Measurements from ENCODE around the gene B9D2.

The B9D2 gene

DNA sequence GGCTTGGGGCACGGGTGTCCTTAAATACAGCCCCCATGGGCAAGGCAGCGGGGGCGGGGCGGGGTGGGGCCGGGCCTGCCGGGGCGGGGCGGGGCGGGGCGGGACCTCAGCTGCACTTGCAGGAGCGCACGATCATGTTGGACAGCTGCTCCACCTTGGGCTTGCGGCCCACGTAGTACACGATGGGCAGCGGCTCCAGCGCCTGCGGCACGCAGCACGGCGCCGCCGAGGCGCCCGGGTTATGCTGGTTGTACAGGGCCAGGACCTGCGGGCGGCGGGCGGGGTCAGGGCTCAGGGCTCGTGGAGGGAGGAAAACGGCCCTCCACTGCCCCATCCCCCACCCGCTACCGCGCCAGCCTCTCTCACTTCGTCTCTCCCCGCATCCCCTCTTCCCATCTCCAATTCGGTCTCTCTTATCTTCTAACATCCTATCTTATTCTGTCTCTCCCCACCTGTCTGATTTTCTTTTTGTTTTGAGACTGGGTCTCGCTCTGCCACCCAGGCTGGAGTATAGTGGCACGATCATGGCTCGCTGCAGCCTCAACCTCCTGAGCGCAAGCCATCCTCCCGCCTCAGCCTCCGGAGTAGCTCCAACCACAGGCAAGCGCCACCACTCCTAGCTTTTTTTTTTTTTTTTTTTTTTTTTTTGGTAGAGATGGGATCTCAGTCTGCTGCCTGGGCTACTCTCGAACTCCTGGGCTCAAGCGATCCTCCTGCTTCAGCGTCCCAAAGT, 32.8 kb downstream of the B9D2 start:
- H3K4me1 ChIP-seq (ENCODE audit: control extremely low read depth in 1 of 4, control insufficient read depth in 4 of 4, insufficient read depth in 4 of 4, low read length in 3 of 4) = peaks cover 24 to 69% (median 61%) of the 10 kb centered on the region in 4 experiments
- H3K27me3 ChIP-seq (replicated peaks in 2 of 5; ENCODE audit: control insufficient read depth in 4 of 5, insufficient read depth in 5 of 5, low read length in 4 of 5) = no peaks in the 10 kb centered on the region
- H3K9me3 ChIP-seq (ENCODE audit: control extremely low read depth in 1 of 5, control insufficient read depth in 4 of 5, insufficient read depth in 2 of 5, low read depth in 1 of 5, low read length in 4 of 5) = no peaks in the 10 kb centered on the region
- 96% methylated on average over 42 of the region's 47 CpGs for WGBS (ENCODE audit: insufficient coverage)
- peaks cover 11 to 60% (median 35%) of the 10 kb centered on the region in 4 experiments for H3K36me3 ChIP-seq (ENCODE audit: control insufficient read depth in 4 of 4, insufficient read depth in 4 of 4, low read length in 3 of 4)
- no peak overlapping the region for H3K4me3 ChIP-seq (ENCODE audit: control insufficient read depth in 1 of 7, extremely low read depth in 1 of 7, insufficient read depth in 4 of 7, low read depth in 2 of 7, low read length in 6 of 7)
- ChIA-PET POLR2A (interaction anchor here (1.0 kb wide), 1 partner anchor 9 kb away, joined by 4 read pairs; no protein-coding TSS in a partner anchor), CTCF (interaction anchor here (2.1 kb wide), 1 partner anchor 20 kb away, joined by 7 read pairs; no protein-coding TSS in a partner anchor)
- H3K27ac ChIP-seq (ENCODE audit: insufficient read depth in 1 of 2, low read depth in 1 of 2, low read length in 2 of 2, poor library complexity in 1 of 2, severe bottlenecking in 2 of 2) = no peak overlapping the region
- DNase-seq = no peak

- peaks cover 24 to 71% (median 65%) of the 10 kb centered on the region in 4 experiments for H3K4me1 ChIP-seq (ENCODE audit: control extremely low read depth in 1 of 4, control insufficient read depth in 4 of 4, insufficient read depth in 4 of 4, low read length in 3 of 4)
- POLR2A ChIA-PET = no interaction called here
- H3K27ac ChIP-seq (ENCODE audit: insufficient read depth in 1 of 2, low read depth in 1 of 2, low read length in 2 of 2, poor library complexity in 1 of 2, severe bottlenecking in 2 of 2) = peak overlapping the region in 1 of 2 experiments; percentile 34
Measured at GRCh38 chr19:41330481-41330880, 33.5 kb downstream of the B9D2 start.

DNA sequence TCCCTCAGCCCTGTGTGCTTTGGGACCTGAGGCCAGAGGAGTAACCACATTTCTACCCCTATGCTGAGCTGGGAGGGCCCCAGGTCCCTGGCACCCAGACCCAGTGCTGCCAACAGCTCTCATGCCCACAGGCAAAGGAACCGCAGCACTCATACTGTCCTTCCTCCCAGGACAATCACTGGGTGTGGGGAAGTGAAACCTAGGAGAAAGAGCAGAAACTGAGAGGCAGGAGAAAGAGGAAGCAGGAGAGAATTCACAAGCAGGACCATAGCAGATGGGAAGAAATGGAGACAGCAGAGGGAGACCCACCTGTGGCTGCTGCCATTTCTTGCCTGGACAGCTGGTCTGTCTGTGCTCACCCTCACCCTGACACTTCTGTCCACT, 35.1 kb downstream of the B9D2 start:
- Histone ChIP-seq H3K27me3 (replicated peaks in 2 of 5; ENCODE audit: control insufficient read depth in 4 of 5, insufficient read depth in 5 of 5, low read length in 4 of 5) (no peaks in the 10 kb centered on the region), H3K4me1 (ENCODE audit: control extremely low read depth in 1 of 4, control insufficient read depth in 4 of 4, insufficient read depth in 4 of 4, low read length in 3 of 4) (peaks cover 28 to 72% (median 67%) of the 10 kb centered on the region in 4 experiments), H3K4me3 (ENCODE audit: control insufficient read depth in 1 of 7, extremely low read depth in 1 of 7, insufficient read depth in 4 of 7, low read depth in 2 of 7, low read length in 6 of 7) (peak overlapping the region in 3 of 7 experiments; percentile 48 to 60 (median 52)), H3K9me3 (ENCODE audit: control extremely low read depth in 1 of 5, control insufficient read depth in 4 of 5, insufficient read depth in 2 of 5, low read depth in 1 of 5, low read length in 4 of 5) (no peaks in the 10 kb centered on the region), H3K27ac (ENCODE audit: insufficient read depth in 1 of 2, low read depth in 1 of 2, low read length in 2 of 2, poor library complexity in 1 of 2, severe bottlenecking in 2 of 2) (peak overlapping the region in 1 of 2 experiments; percentile 13), H3K36me3 (ENCODE audit: control insufficient read depth in 4 of 4, insufficient read depth in 4 of 4, low read length in 3 of 4) (peaks cover 11 to 56% (median 34%) of the 10 kb centered on the region in 4 experiments)
- no CpG with 5 or more reads among the region's 1 CpG for WGBS (ENCODE audit: insufficient coverage)
- CTCF ChIA-PET = interaction anchor here (0.7 to 3.8 kb wide), 5 partner anchors 17 to 45 kb away, joined by 3 to 27 read pairs (median 4); no protein-coding TSS in a partner anchor
- POLR2A ChIA-PET = interaction anchor here (1.0 to 11.8 kb wide), 4 partner anchors 19 to 202 kb away, joined by 5 to 165 read pairs (median 12); partner anchors contain the start of genes CCDC97 and TGFB1
- no peak for DNase-seq

More at GRCh38 chr19:41330481-41330880, 33.5 kb downstream of the B9D2 start:
- Histone ChIP-seq H3K9me3 (ENCODE audit: control extremely low read depth in 1 of 5, control insufficient read depth in 4 of 5, insufficient read depth in 2 of 5, low read depth in 1 of 5, low read length in 4 of 5) (no peaks in the 10 kb centered on the region), H3K4me3 (ENCODE audit: control insufficient read depth in 1 of 7, extremely low read depth in 1 of 7, insufficient read depth in 4 of 7, low read depth in 2 of 7, low read length in 6 of 7) (no peak overlapping the region), H3K36me3 (ENCODE audit: control insufficient read depth in 4 of 4, insufficient read depth in 4 of 4, low read length in 3 of 4) (peaks cover 11 to 58% (median 35%) of the 10 kb centered on the region in 4 experiments), H3K27me3 (replicated peaks in 2 of 5; ENCODE audit: control insufficient read depth in 4 of 5, insufficient read depth in 5 of 5, low read length in 4 of 5) (no peaks in the 10 kb centered on the region)
- WGBS (ENCODE audit: insufficient coverage) = 100% methylated on average over 1 of the region's 4 CpGs
- DNase-seq = no peak
- CTCF ChIA-PET = no interaction called here

GRCh38 chr19:41328157-41328841, 35.6 kb downstream of the B9D2 start:
- Histone ChIP-seq H3K27me3 (replicated peaks in 2 of 5; ENCODE audit: control insufficient read depth in 4 of 5, insufficient read depth in 5 of 5, low read length in 4 of 5) (no peaks in the 10 kb centered on the region), H3K4me3 (ENCODE audit: control insufficient read depth in 1 of 7, extremely low read depth in 1 of 7, insufficient read depth in 4 of 7, low read depth in 2 of 7, low read length in 6 of 7) (peak overlapping the region in 5 of 7 experiments; percentile 13 to 62 (median 52)), H3K4me1 (ENCODE audit: control extremely low read depth in 1 of 4, control insufficient read depth in 4 of 4, insufficient read depth in 4 of 4, low read length in 3 of 4) (peaks cover 28 to 74% (median 73%) of the 10 kb centered on the region in 4 experiments), H3K27ac (ENCODE audit: insufficient read depth in 1 of 2, low read depth in 1 of 2, low read length in 2 of 2, poor library complexity in 1 of 2, severe bottlenecking in 2 of 2) (peak overlapping the region; percentile 13 to 27), H3K9me3 (ENCODE audit: control extremely low read depth in 1 of 5, control insufficient read depth in 4 of 5, insufficient read depth in 2 of 5, low read depth in 1 of 5, low read length in 4 of 5) (no peaks in the 10 kb centered on the region), H3K36me3 (ENCODE audit: control insufficient read depth in 4 of 4, insufficient read depth in 4 of 4, low read length in 3 of 4) (peaks cover 11 to 52% (median 31%) of the 10 kb centered on the region in 4 experiments)
- peak in 2 of 3 donors; percentile 70 to 80 for DNase-seq
- POLR2A ChIA-PET = interaction anchor here (1.0 to 11.8 kb wide), 6 partner anchors 14 to 203 kb away, joined by 4 to 165 read pairs (median 6); partner anchors contain the start of genes CCDC97 and TGFB1
- CTCF ChIA-PET = interaction anchor here (0.7 to 3.8 kb wide), 8 partner anchors 13 to 65 kb away, joined by 3 to 27 read pairs (median 4); no protein-coding TSS in a partner anchor
- WGBS (ENCODE audit: insufficient coverage) = 20% methylated on average over 18 of the region's 22 CpGs

- Histone ChIP-seq H3K4me3 (ENCODE audit: control insufficient read depth in 1 of 7, extremely low read depth in 1 of 7, insufficient read depth in 4 of 7, low read depth in 2 of 7, low read length in 6 of 7) (peak overlapping the region in 4 of 7 experiments; percentile 48 to 62 (median 56)), H3K9me3 (ENCODE audit: control extremely low read depth in 1 of 5, control insufficient read depth in 4 of 5, insufficient read depth in 2 of 5, low read depth in 1 of 5, low read length in 4 of 5) (no peaks in the 10 kb centered on the region), H3K36me3 (ENCODE audit: control insufficient read depth in 4 of 4, insufficient read depth in 4 of 4, low read length in 3 of 4) (peaks cover 11 to 52% (median 28%) of the 10 kb centered on the region in 4 experiments), H3K27me3 (replicated peaks in 2 of 5; ENCODE audit: control insufficient read depth in 4 of 5, insufficient read depth in 5 of 5, low read length in 4 of 5) (no peaks in the 10 kb centered on the region), H3K4me1 (ENCODE audit: control extremely low read depth in 1 of 4, control insufficient read depth in 4 of 4, insufficient read depth in 4 of 4, low read length in 3 of 4) (peaks cover 28 to 80% (median 79%) of the 10 kb centered on the region in 4 experiments), H3K27ac (ENCODE audit: insufficient read depth in 1 of 2, low read depth in 1 of 2, low read length in 2 of 2, poor library complexity in 1 of 2, severe bottlenecking in 2 of 2) (peak overlapping the region in 1 of 2 experiments; percentile 27)
- 2% methylated on average over 28 of the region's 33 CpGs for WGBS (ENCODE audit: insufficient coverage)
- POLR2A ChIA-PET = interaction anchor here (0.6 to 11.8 kb wide), 7 partner anchors 14 to 203 kb away, joined by 4 to 165 read pairs (median 4); partner anchors contain the start of genes B9D2, CCDC97 and TGFB1
- CTCF ChIA-PET = interaction anchor here (1.0 to 3.8 kb wide), 10 partner anchors 14 to 65 kb away, joined by 3 to 27 read pairs (median 4); no protein-coding TSS in a partner anchor
- peak; percentile 84 to 95 (median 91) for DNase-seq
Measured at GRCh38 chr19:41327576-41328156, 36.3 kb downstream of the B9D2 start.

DNA sequence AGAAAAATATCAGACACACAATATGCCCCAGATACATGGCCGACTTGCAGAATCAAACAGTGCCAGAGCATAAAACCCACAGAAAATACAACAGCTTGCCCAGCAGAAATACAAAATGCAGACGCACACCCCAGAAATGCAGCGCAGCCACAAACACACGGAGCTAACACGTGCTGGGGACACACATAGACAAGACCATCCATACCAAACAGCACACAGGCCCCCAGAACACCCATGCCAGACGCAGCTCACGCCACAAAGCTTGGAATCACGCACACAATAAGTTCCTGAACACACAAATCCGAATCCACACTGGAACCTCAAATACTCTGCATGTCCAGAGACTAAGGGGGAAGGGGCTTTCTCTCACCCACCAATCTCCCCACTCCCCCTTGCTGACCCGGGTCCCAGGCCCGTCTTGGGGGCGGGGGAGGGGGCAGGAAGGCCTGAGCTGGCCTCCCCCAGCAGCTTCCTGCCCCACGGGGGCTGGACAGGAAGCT, 36.8 kb downstream of the B9D2 start:
- Histone ChIP-seq H3K4me1 (ENCODE audit: control extremely low read depth in 1 of 4, control insufficient read depth in 4 of 4, insufficient read depth in 4 of 4, low read length in 3 of 4) (peaks cover 28 to 85% (median 84%) of the 10 kb centered on the region in 4 experiments), H3K4me3 (ENCODE audit: control insufficient read depth in 1 of 7, extremely low read depth in 1 of 7, insufficient read depth in 4 of 7, low read depth in 2 of 7, low read length in 6 of 7) (peak overlapping the region in 4 of 7 experiments; percentile 48 to 62 (median 53)), H3K9me3 (ENCODE audit: control extremely low read depth in 1 of 5, control insufficient read depth in 4 of 5, insufficient read depth in 2 of 5, low read depth in 1 of 5, low read length in 4 of 5) (no peaks in the 10 kb centered on the region), H3K27me3 (replicated peaks in 2 of 5; ENCODE audit: control insufficient read depth in 4 of 5, insufficient read depth in 5 of 5, low read length in 4 of 5) (no peaks in the 10 kb centered on the region), H3K27ac (ENCODE audit: insufficient read depth in 1 of 2, low read depth in 1 of 2, low read length in 2 of 2, poor library complexity in 1 of 2, severe bottlenecking in 2 of 2) (peak overlapping the region in 1 of 2 experiments; percentile 27), H3K36me3 (ENCODE audit: control insufficient read depth in 4 of 4, insufficient read depth in 4 of 4, low read length in 3 of 4) (peaks cover 7 to 52% (median 25%) of the 10 kb centered on the region in 4 experiments)
- POLR2A ChIA-PET = interaction anchor here (0.6 to 11.8 kb wide), 7 partner anchors 15 to 204 kb away, joined by 4 to 165 read pairs (median 4); partner anchors contain the start of genes B9D2, CCDC97 and TGFB1
- 0% methylated on average over 3 of the region's 13 CpGs for WGBS (ENCODE audit: insufficient coverage)
- CTCF ChIA-PET = interaction anchor here (1.0 to 3.8 kb wide), 9 partner anchors 15 to 64 kb away, joined by 3 to 27 read pairs (median 4); no protein-coding TSS in a partner anchor
- peak in 2 of 3 donors; percentile 73 to 84 for DNase-seq

All from common myeloid progenitor, CD34-positive (primary cell).